Measurements from ENCODE around the gene RERE.
"Not testable (repeated sequence)": the region's sequence is repeated elsewhere in the genome, so short reads cannot be mapped to it uniquely, and the experiment has no call there.

The RERE gene

GRCh38 chr1:8506456-8506855, 311.0 kb downstream of the RERE start:
- DNase-seq (ENCODE audit: extremely low read depth, low read depth): no peak
- no peak for TF ChIP-seq CTCF (IDR thresholded peaks at IDR 0.05; ENCODE audit: low read depth, low read length)

- no peak for TF ChIP-seq CTCF (IDR thresholded peaks at IDR 0.05; ENCODE audit: low read depth, low read length)
- no peak for DNase-seq (ENCODE audit: extremely low read depth, low read depth)
These were observed 313.6 kb downstream of the RERE start for GRCh38 chr1:8503842-8504241.

- DNase-seq (ENCODE audit: extremely low read depth, low read depth): not testable (repeated sequence)
These were observed 314.5 kb downstream of the RERE start for GRCh38 chr1:8502949-8503348.

GRCh38 chr1:8497210-8497819, 320.1 kb downstream of the RERE start:
- no peak for TF ChIP-seq CTCF (IDR thresholded peaks at IDR 0.05; ENCODE audit: low read depth, low read length)
- no peak for DNase-seq (ENCODE audit: extremely low read depth, low read depth)

GRCh38 chr1:8496473-8496872, 321.0 kb downstream of the RERE start:
- no peak for DNase-seq (ENCODE audit: extremely low read depth, low read depth)

GRCh38 chr1:8495928-8496401, 321.5 kb downstream of the RERE start:
- no peak for DNase-seq (ENCODE audit: extremely low read depth, low read depth)
- no peak for TF ChIP-seq CTCF (IDR thresholded peaks at IDR 0.05; ENCODE audit: low read depth, low read length)

More at GRCh38 chr1:8496473-8496872, 321.0 kb downstream of the RERE start:
- no peak for TF ChIP-seq CTCF (IDR thresholded peaks at IDR 0.05; ENCODE audit: low read depth, low read length)

- no peak for DNase-seq (ENCODE audit: extremely low read depth, low read depth)
- TF ChIP-seq CTCF (IDR thresholded peaks at IDR 0.05; ENCODE audit: low read depth, low read length): no peak
These were observed 322.8 kb downstream of the RERE start for GRCh38 chr1:8494681-8495080.

- no peak for DNase-seq (ENCODE audit: extremely low read depth, low read depth)
- no peak for TF ChIP-seq CTCF (IDR thresholded peaks at IDR 0.05; ENCODE audit: low read depth, low read length)
These were observed 323.4 kb downstream of the RERE start for GRCh38 chr1:8493916-8494540.
